Left forelimb (tissue), 1 donor: ENCODE results near the gene ZC3H4.

ENCODE experiments used
- DNase-seq: peaks from one replicate; pipeline ENCODE4 v3.0.0-alpha.2; 2018; ENCODE audit warnings: low spot score

Gene ZC3H4

GRCh38 chr19:47020992-47021496 lies 92.5 kb downstream of the ZC3H4 start:
- no peak for DNase-seq

- no peak for DNase-seq
These were observed 93.3 kb downstream of the ZC3H4 start for GRCh38 chr19:47020132-47020805.

- no peak for DNase-seq
These were observed 94.0 kb downstream of the ZC3H4 start, which contains the start of gene NPAS1 for GRCh38 chr19:47019431-47020041. NPAS1 (plus strand) TSS chr19:47019837; CDS start chr19:47021048, 1,211 bp downstream.

- no peak for DNase-seq
These were observed 94.7 kb downstream of the ZC3H4 start for GRCh38 chr19:47018923-47019322.
